MM.1S (cell line): ENCODE measurements around the gene CCDC9.

Source experiments
- EZH2phosphoT487 ChIP-seq: fragments of 300-600 bp; sonication (generic); IDR thresholded peaks from 2 replicates; pipeline ENCODE4 v1.6.1; 2018; ENCODE audit warnings: antibody characterized with exemption, low read length
- TF ChIP-seq, protein P1 (sequence below): fragments of 300-600 bp; sonication (generic); IDR thresholded peaks from 2 replicates; pipeline ENCODE4 v1.5.1; 2016; ENCODE audit warnings: antibody characterized with exemption, low read length, mixed read lengths

DNA sequence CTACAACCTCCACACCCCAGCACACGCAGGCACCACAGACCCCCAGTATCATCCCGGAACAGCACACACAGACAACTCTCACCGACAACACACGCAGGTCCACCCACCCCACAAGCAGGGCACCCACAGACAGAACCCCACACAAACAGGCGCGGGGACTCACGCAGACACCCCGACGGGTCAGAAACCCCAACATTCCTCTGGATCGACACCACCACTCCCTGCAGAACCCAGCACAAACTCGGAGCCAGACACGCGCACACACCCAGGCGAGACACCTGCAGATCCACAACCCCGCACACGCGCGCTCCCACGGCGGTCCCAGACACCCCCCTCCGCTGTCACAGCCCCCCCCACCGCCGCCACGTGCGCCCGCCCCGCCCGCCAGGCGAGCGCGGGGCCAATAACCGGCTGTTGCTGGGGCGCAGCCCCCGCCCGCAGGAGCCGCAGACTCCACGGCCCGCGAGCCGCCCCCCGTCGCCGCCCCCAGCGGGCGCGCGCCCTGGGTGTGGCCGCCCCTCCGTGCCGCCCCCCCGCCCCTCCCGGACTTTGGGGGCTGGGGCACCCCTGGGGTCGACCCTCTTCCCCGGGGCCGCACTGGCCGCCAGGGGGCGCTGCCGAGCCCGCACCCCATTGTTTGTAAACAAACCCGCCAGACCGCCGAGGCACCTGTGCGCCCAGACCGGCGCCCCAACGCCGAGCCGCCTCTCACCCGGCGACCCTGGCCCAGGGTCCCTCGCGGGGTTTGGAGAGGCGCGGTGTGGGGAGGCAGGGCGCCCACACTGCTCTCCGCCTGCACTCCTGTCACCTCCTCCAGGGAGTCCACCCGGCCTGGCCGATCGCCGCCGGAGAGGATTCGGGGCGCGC is 26.0 kb upstream of the CCDC9 start:
- TF ChIP-seq, protein P1, sequence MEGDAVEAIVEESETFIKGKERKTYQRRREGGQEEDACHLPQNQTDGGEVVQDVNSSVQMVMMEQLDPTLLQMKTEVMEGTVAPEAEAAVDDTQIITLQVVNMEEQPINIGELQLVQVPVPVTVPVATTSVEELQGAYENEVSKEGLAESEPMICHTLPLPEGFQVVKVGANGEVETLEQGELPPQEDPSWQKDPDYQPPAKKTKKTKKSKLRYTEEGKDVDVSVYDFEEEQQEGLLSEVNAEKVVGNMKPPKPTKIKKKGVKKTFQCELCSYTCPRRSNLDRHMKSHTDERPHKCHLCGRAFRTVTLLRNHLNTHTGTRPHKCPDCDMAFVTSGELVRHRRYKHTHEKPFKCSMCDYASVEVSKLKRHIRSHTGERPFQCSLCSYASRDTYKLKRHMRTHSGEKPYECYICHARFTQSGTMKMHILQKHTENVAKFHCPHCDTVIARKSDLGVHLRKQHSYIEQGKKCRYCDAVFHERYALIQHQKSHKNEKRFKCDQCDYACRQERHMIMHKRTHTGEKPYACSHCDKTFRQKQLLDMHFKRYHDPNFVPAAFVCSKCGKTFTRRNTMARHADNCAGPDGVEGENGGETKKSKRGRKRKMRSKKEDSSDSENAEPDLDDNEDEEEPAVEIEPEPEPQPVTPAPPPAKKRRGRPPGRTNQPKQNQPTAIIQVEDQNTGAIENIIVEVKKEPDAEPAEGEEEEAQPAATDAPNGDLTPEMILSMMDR: peak; percentile 58
- TF ChIP-seq EZH2phosphoT487: no peak
